Upper lobe of left lung (tissue), 6 donors: ENCODE measurements around the gene DGKB. TPM values are rescaled to one million over a fixed set of nuclear protein-coding genes. Genes with fewer than 3 reads are reported as not detected.

Experiments
- ATAC-seq, 2 donors: fragments of 200-7000 bp; cut with Tn5 transposase; one replicate each; pipeline ENCODE4 v1.9.1; 2022; ENCODE audit warnings: mild to moderate bottlenecking in 2 of 2, moderate library complexity in 2 of 2; ENCODE audit not compliant: low FRiP score in 2 of 2
- DNase-seq, 2 donors: peaks; one replicate each; pipeline ENCODE4 v3.0.0-alpha.2; 2019 to 2020
- H3K27ac ChIP-seq, 4 donors: fragments of 200-600 bp; sonication (generic); one replicate each; pipeline ENCODE4 v1.5.1; 2016 to 2019
- H3K27me3 ChIP-seq, 4 donors: fragments of 200-600 bp; sonication (generic); one replicate each; pipeline ENCODE4 v1.5.1; 2017 to 2019
- H3K36me3 ChIP-seq, 4 donors: fragments of 200-600 bp; sonication (generic); one replicate each; pipeline ENCODE4 v1.5.1; 2016 to 2019
- H3K4me1 ChIP-seq, 4 donors: fragments of 200-600 bp; sonication (generic); one replicate each; pipeline ENCODE4 v1.5.1; 2018 to 2019
- H3K4me3 ChIP-seq, 4 donors: fragments of 200-600 bp; sonication (generic); one replicate each; pipeline ENCODE4 v1.5.1; 2017 to 2019; ENCODE audit warnings: mild to moderate bottlenecking in 2 of 4, moderate library complexity in 1 of 4
- H3K9me3 ChIP-seq, 4 donors: fragments of 200-600 bp; sonication (generic); one replicate each; pipeline ENCODE4 v1.5.1; 2018 to 2019
- EP300 ChIP-seq, 4 donors: sonication (generic); formaldehyde crosslinking; IDR thresholded peaks; one replicate each; pipeline ENCODE4 v1.5.1; 2017; ENCODE audit warnings: antibody characterized with exemption in 4 of 4, control low read depth in 2 of 4
- POLR2A ChIP-seq, 4 donors: fragments of 450-650 bp; IDR thresholded peaks; one replicate each; pipeline ENCODE4 v1.5.1; 2016 to 2017; ENCODE audit warnings: antibody characterized with exemption in 4 of 4, mild to moderate bottlenecking in 2 of 4
- POLR2AphosphoS5 ChIP-seq, 2 donors: sonication (generic); formaldehyde crosslinking; IDR thresholded peaks; one replicate each; pipeline ENCODE4 v1.5.1; 2017; ENCODE audit warnings: antibody characterized with exemption in 2 of 2
- WGBS, 2 donors: methylation state at CpG; one replicate each; pipeline ENCODE4 v1.1.5; 2017 to 2018; 5-methylcytosine and 5-hydroxymethylcytosine counted together
- total RNA-seq, 6 donors: library from RNA; depleted of rRNA in 4 of 6; stranded (reverse); fragments of >200 nt in 4 of 6; gene quantifications; one replicate each; pipeline versions ENCODE4 v1.1.0 to v1.2.1, GENCODE V29; 2016 to 2021
- TF ChIP-seq, protein P1 (sequence below), 6 experiments: fragments of 450-650 bp in 4 of 6; fragments of 200-600 bp in 2 of 6; sonication (generic) in 2 of 6; IDR thresholded peaks; one replicate each; pipeline ENCODE4 v1.5.1; 2016 to 2019; ENCODE audit warnings: antibody characterized with exemption in 6 of 6
- donor health status: DM: no; HTN: no; CAD: no; lungs with moderate emphysema.
- donor health status: DM: no; HTN: yes; CAD: no; lungs with severe emphysema.

Gene DGKB
- total RNA-seq, 6 donors from 2014 or later, result 0.09 to 0.30 (median 0.30) TPM; not detected in 3

DNA sequence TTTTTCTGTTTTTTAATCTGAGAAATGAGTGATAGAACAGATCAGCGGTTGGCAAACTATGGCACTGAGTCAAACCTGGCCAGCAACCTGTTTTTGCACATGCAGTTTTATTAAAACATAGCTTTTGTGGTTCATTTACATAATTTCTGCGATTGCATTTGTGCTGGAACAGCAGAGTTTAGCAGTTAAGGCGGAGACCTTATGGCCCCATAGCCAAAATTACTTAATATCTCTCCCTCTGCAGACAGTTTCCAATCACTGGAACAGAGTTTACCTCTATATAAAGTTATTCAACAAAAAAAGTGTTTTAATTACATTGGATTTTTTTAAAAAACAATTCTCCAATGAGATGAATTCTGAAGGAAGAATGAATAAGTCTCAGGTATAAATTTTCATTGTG is 212.1 kb downstream of the DGKB start:
- Histone ChIP-seq H3K4me3 (no peak overlapping the region), H3K4me1 (no peaks in the 10 kb centered on the region), H3K9me3 (no peaks in the 10 kb centered on the region), H3K36me3 (no peaks in the 10 kb centered on the region), H3K27ac (no peak overlapping the region), H3K27me3 (no peaks in the 10 kb centered on the region)
- no peak for ATAC-seq
- 68 to 75% methylated on average over 3 of the region's 3 CpGs for WGBS, 2 donors
- no peak for TF ChIP-seq POLR2AphosphoS5 (IDR thresholded peaks at IDR 0.05)
- no peak for DNase-seq

GRCh38 chr7:14690075-14690474 is 212.5 kb downstream of the DGKB start:
- 35 to 39% methylated on average over 5 of the region's 5 CpGs for WGBS, 2 donors
- H3K36me3 ChIP-seq, result no peaks in the 10 kb centered on the region

DNA sequence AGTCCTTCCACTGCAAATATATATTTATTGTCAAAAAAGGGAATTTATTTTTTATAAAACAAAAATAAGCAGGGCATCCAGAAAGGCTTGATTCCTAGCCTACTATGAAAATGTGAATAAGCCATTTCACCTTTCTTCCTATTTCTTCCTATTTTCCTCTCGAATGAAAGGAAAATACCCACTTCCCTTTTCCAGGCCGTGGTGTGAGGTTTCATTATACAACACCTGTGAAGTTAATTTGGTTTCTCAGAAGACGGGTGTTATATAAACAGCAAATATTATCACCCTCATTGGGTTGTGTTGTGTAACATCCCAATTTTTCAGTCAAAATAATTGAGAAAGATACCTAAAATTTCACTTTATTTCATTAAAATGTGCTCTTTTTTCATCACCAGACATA is 214.3 kb downstream of the DGKB start:
- H3K27me3 ChIP-seq, result no peaks in the 10 kb centered on the region
- no peaks in the 10 kb centered on the region for H3K9me3 ChIP-seq
- TF ChIP-seq POLR2AphosphoS5 (IDR thresholded peaks at IDR 0.05), result no peak
- no peak for TF ChIP-seq POLR2A (IDR thresholded peaks at IDR 0.05)
- TF ChIP-seq, protein P1, sequence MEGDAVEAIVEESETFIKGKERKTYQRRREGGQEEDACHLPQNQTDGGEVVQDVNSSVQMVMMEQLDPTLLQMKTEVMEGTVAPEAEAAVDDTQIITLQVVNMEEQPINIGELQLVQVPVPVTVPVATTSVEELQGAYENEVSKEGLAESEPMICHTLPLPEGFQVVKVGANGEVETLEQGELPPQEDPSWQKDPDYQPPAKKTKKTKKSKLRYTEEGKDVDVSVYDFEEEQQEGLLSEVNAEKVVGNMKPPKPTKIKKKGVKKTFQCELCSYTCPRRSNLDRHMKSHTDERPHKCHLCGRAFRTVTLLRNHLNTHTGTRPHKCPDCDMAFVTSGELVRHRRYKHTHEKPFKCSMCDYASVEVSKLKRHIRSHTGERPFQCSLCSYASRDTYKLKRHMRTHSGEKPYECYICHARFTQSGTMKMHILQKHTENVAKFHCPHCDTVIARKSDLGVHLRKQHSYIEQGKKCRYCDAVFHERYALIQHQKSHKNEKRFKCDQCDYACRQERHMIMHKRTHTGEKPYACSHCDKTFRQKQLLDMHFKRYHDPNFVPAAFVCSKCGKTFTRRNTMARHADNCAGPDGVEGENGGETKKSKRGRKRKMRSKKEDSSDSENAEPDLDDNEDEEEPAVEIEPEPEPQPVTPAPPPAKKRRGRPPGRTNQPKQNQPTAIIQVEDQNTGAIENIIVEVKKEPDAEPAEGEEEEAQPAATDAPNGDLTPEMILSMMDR (IDR thresholded peaks at IDR 0.05), result no peak
- no peak for TF ChIP-seq EP300 (IDR thresholded peaks at IDR 0.05)
- ATAC-seq (no peak), DNase-seq (no peak)
- H3K27ac ChIP-seq, result no peak overlapping the region
- no peaks in the 10 kb centered on the region for H3K4me1 ChIP-seq
- H3K4me3 ChIP-seq, result no peak overlapping the region
- 20 to 31% methylated on average over 3 of the region's 3 CpGs for WGBS, 2 donors
- H3K36me3 ChIP-seq, result no peaks in the 10 kb centered on the region

More at GRCh38 chr7:14690075-14690474, 212.5 kb downstream of the DGKB start:
- Histone ChIP-seq H3K4me3 (no peak overlapping the region), H3K4me1 (no peaks in the 10 kb centered on the region), H3K27ac (no peak overlapping the region), H3K9me3 (no peaks in the 10 kb centered on the region), H3K27me3 (no peaks in the 10 kb centered on the region)
- ATAC-seq, result no peak
- DNase-seq, result no peak
- no peak for TF ChIP-seq POLR2A (IDR thresholded peaks at IDR 0.05)
- TF ChIP-seq, protein P1 (IDR thresholded peaks at IDR 0.05), result no peak
- no peak for TF ChIP-seq EP300 (IDR thresholded peaks at IDR 0.05)
- no peak for TF ChIP-seq POLR2AphosphoS5 (IDR thresholded peaks at IDR 0.05)

- Histone ChIP-seq H3K36me3 (no peaks in the 10 kb centered on the region), H3K4me1 (no peaks in the 10 kb centered on the region), H3K9me3 (no peaks in the 10 kb centered on the region), H3K27ac (no peak overlapping the region), H3K4me3 (no peak overlapping the region), H3K27me3 (no peaks in the 10 kb centered on the region)
- DNase-seq, result no peak
- TF ChIP-seq, protein P1 (IDR thresholded peaks at IDR 0.05), result no peak
- TF ChIP-seq POLR2A (IDR thresholded peaks at IDR 0.05), result no peak
- TF ChIP-seq EP300 (IDR thresholded peaks at IDR 0.05), result no peak
- no peak for TF ChIP-seq POLR2AphosphoS5 (IDR thresholded peaks at IDR 0.05)
- ATAC-seq, result no peak
- 24 to 37% methylated on average over 3 of the region's 3 CpGs for WGBS, 2 donors
Measured at GRCh38 chr7:14687777-14688176, 214.8 kb downstream of the DGKB start.

DNA sequence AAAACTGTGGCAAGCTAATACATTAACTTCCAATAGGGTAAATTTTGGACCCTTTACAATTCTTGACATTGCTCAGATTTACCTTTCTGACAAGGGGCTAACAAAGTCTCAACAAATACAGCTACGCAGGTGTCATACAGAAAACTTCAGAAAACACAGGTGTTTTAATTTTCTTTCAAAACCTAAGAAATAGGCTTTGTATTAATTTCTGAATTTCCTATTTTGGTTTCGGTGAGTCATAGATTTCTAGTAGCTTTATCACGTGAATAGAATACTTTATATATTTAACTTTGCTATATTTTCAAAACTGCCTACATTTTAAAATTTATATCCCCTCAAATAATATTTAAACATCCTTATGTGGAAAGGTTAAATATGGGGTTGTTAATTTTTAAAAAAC is 215.3 kb downstream of the DGKB start:
- Histone ChIP-seq H3K27me3 (no peaks in the 10 kb centered on the region), H3K36me3 (no peaks in the 10 kb centered on the region), H3K4me1 (no peaks in the 10 kb centered on the region), H3K4me3 (no peak overlapping the region), H3K27ac (no peak overlapping the region), H3K9me3 (no peaks in the 10 kb centered on the region)
- DNase-seq, result no peak
- 82 to 86% methylated on average over 3 of the region's 3 CpGs for WGBS, 2 donors
- no peak for ATAC-seq
- TF ChIP-seq, protein P1 (IDR thresholded peaks at IDR 0.05), result no peak
- no peak for TF ChIP-seq POLR2A (IDR thresholded peaks at IDR 0.05)
- no peak for TF ChIP-seq POLR2AphosphoS5 (IDR thresholded peaks at IDR 0.05)
- TF ChIP-seq EP300 (IDR thresholded peaks at IDR 0.05), result no peak
